Fibroblast of skin of right biceps (primary cell): ENCODE results near the gene TNC.
A peak's percentile ranks its signal among the peaks of the same experiment; 100 is the strongest.

Source experiments
- DNase-seq: peaks from one replicate; pipeline ENCODE4 v3.0.0-alpha.2; 2013

The TNC gene

DNA sequence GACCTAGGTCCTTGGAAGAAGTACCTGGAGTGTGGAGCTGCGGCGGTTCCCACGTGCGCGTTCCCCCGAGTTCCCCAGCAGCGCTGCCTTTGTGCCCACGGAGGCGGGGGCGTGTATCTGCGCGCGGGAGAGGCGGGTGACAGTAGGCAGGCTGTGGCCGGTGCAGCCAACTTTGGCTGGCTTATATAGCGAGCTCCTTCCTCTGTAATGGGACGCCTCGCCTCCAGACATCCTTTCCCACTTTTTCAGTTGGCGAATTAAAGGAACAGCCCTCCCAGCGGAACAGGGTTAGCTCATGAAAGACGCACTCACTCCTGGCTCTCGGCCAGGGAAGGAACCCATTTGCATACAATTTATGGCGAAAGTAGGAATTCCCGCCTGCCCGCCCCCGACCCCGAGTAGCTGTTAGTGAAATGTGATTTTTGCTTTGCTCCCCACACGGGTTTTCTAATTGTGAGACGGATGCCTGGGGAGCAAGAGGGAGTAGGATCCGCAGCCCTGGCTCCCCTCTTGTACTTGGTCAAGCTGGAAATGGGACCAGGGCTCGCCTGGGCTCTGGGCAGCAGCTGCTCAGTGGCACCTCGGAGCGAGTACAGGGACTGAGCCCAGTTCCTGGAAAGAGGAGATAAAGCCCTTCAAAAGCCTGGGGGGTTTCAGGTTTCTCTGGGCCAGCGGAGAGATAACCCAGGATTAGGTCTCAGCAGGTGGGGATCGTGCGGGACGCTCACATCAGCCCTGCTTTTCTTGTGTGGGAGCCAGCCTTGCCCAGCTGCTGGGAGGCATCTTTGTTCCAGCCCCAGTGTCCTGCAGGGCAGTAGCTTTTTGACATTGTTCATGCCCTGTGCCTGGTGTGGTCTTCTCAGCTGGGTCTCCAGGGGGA is at the start of gene TNC:
TNC (minus strand) TSS at position 159 of the 880 bp plus-strand sequence. CDS start 27,139 bp downstream, outside the sequence.
- peak; percentile 98 for DNase-seq

DNA sequence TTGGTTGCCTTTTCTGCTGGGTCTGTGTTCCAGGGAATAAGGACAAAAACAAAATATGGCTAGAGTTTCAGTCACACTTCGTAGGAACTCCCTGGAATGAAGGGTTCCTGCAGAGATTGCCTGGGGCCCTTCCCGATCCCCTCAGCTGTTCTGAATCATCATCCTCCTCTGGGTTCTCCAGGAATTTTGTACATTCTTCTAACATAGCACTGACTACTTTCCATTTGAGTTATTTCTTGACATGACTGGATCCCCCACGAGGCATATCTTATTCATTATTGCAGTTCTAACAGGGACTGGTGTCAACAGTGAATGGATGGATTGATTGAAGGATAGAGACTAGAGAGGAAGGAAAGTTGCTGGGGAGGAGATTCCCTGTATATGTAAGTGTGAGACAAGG is 49.2 kb upstream of the TNC start:
- DNase-seq, result peak; percentile 98

DNA sequence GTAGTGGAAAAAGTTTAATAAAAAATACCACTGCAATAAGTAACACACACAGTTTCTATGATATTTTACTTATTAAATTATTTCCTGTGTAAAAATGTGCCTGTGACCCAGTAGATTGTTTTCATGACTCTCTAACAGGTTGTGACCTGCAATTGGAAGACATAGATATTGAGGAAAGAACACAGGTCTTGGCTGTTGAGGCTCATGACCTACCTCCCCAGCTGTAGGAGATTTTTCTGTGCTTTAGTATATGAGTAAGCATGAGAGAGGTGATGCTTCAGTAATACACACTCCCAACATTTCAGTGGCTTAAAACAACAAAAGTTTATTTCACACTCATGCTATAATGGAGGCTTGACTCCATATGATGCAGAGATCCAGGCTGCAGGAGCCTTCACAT is 47.3 kb upstream of the TNC start:
- no peak for DNase-seq

DNA sequence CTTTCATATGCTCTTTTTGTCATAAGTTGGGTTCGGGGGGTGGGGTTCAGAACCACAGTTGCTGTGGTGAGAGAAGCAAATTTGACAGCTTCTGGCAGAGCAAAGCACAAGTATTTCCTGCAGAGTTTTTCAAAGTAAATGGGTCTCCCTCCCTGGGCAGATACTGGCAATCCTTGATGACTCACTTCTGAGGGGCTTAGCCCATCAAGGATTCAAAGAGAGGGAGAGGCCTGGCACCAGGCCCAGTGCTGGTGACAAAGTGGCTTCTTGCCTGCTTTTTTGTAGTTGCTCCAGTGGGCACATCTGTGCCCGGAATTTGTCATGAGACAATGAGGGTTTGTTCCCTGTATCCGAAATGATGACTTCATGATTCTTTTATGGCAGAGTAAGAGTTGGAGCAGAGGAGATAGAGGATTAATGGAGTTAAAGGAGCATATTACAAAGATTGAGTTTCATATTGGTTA is 46.6 kb upstream of the TNC start:
- peak; percentile 84 for DNase-seq

DNA sequence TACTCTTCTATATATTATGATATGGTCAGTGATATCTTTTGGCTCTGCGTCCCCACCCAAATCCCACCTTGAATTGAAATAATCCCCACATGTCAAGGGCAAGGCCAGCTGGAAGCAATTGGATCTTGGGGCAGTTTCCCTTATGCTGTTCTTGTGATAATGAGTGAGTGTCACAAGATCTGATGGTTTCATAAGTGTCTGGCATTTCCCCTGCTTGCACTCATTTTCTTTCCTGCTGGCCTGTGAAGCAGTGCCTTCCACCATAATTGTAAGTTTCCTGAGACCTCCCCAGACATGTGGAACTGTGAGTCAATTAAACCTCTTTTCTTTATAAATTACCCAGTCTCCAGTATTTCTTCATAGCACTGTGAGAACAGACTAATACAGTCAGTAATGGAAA is 45.0 kb upstream of the TNC start:
- no peak for DNase-seq

DNA sequence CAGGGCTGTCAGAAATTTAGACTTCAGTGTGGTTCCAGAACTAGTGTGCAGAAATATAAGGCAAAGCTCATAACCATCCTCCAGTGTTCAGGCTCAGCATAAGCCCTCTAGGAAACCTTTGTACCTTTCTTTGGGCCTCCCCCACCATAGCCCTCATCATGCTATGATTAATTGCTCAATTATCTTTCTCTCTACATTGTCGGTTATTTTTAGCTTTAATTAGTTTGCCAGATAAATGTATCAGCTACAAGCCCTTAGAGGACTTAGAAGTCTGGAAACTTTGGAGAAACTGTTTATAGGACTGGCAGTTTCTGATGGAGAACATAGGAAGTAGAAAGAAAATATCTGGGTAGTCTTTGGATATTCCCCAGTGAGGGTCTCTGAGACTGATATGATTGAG is 43.5 kb upstream of the TNC start:
- no peak for DNase-seq

DNA sequence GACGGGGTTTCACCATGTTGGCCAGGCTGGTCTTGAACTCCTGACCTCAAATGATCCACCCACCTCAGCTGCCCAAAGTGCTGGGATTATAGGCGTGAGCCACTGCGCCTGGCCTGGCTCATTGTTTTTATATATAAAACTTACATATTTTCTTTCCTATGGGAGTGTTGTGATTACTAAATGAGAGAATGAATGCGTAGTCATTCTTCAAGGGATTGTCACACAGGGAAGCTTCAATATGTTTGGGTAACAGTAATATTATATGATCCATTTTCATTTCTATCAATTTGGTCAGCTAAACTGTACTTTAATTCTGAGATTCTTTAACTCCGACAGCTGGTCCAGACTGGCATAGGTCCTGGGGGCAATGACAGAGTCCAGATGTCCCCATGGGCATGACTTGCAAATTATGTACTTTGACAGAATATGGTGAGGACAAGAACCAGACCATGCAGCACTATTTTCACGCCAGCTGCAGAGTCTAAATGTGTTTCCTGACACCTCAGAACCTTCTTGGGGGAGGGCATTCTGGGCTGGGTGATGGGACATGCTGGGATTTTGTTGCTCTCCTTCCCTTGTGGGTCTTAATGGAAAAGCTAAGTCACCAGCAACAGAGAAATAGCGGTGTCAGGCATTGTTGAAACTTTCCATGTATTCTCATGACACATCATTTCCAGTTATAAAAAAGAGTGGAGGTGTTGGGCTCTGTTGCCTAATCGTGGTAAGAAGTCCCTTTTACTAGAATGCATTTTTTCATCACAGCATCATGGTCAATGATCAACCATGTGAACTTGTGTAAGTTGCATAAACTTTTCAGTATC is 40.9 kb upstream of the TNC start:
- peak; percentile 88 for DNase-seq

DNA sequence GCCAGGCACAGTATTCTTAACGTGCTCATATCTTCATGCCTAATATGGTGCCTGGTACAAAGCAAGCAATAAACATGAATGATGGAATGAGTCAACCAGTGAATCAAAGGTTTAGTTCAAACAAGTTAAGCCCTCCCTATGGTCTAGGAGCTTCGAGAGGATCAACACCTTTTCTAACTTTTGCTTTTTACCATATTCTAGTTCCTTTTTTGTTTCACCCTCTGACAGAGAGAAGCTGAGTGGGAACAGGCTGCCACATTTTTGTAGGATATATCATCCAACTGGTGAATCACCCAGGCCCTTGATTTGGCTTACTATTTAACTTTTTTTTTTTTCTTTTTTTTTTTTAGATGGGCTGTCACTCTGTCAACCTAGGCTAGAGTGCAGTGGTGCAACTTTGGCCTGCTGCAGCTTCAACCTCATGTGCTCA is 39.3 kb upstream of the TNC start:
- DNase-seq, result peak; percentile 95

DNA sequence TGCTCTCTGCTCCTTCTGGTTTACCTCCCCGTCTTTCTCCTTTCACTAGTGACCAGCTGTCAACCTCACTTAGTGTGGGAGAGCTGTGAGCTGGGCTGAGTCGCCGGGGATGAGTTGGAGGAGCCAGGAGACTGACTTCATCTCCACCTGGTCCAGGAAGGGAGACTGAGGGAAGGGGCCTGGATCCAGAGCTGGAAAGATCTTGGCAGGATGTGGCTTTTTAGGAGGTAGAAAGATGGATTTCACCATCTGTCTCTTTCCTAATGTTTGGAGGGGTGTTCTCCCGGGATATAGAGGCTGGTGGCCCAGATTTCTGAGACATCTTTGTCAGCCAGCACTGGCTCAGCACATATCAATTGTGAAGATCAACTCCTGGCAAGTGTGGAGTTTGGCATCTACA is 37.1 kb upstream of the TNC start:
- no peak for DNase-seq

DNA sequence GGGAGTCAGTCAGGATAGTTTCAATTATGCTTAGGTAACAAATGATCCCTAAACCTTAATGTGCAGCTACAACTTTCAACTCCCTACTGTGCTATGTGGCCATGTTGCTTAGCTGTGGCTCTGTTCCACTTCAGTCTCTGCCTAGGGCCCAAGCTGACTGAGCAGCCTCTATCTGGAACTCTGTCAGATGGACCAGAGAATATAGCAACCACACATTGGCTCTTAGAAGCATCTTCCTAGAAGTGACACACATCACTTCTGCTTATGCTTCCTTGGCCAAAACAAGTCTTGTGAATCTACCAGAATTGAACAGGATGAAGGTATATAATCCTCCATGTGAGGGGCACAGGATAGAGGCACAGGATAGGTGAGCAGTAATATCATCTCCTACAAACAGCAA is 36.7 kb upstream of the TNC start:
- DNase-seq, result no peak

DNA sequence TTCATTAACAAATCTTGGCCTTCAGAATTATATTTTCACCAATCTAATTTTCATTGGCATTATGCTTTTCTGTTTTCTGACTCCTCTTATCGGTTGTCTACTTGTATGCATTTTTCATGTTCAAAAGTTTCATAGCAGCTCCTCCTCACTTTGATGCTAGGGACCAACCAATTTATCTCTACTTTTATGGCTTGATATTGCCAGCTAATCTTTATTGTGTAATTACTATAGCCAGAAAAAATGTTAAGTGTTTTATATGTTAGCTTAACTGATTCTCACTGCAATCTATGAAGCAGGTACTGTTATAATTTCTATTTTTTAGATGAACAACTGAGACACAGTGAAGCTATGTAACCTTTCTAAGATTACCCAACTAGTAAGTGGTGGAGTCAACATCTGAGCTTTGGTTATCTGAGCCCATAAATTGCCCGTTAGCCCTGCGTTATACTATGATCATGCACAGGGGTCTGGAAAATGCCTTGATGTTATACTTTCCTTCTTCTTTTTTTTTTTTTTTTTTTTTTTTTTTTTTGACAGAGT is 34.4 kb upstream of the TNC start:
- no peak for DNase-seq

DNA sequence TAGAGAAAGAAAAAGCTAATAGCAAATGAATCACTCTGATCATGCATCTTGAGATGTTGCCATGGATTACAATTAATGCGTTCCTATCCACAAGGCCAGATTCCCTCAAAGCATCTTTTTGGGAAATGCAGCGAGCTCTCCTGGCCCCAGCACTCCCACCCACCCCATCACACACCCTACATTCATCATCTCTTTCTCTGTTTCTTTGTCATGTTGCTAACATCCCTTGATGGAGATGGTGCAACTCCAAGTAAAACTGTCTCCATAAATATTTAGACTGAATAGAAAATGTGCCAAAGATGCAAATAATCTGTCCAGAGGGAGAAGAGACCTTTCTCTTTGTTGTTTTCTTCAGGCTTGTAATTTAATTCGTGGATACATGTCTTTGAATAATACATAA is 30.8 kb upstream of the TNC start:
- no peak for DNase-seq

DNA sequence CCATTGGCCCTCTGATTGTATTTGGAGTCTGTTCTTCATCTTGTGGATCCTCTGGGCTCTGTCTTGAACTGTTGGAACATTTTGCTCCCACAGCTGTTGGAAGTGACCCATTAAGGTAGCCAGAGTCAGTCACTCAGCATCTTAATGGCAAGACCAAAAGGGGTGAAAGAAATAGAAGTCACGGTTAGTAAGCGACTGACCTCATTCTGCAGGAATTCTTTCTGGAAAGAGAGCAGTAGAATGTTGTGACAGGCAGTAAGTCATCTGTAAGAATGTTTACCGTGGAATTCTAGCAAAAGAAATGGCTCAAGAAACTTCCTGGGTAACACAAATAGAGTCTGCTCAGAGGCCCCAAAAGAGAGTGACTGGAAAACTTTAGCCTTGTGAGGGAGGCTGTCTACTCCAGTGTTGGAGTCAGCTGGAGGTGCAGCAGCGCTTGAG is 28.6 kb upstream of the TNC start:
- peak; percentile 97 for DNase-seq

DNA sequence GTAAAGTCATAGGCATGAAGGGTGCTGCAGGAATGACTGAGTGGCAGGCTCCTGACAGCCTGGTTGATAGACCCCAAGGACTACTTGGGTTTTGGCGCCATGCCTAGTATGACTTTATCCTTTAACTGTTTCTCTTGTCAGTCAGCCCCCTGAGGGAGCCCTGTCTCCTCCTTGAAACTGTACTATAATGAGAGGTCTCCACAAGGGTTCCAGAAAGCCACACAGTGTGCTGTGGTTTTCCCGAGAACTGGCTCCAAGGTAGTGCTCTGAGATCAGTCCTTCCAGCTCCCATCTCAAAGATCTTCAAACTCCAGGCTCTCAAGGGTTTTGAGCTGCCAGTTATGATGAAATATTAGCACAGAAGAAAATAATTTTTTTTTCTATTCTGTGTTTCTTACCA is 26.7 kb upstream of the TNC start:
- DNase-seq, result peak; percentile 92

DNA sequence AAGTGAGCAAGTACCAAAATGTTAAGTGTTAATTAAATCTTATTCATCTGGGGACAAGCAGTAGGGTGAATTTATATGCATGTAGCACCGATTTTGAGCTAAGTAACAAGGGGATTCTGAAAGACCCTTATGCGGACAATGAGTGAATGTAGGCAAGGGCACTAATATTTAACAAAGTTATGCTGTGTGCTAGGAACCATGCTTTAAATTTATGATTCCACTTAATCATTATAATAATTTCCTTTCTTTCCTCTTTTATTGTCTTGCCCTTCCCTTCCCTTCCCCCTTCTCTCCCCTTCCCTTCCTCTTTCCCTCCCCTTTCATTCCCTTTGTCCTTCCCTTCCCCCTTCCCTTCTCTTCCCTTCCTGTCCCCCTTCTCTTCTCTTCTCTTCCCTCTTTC is 25.7 kb upstream of the TNC start:
- DNase-seq, result no peak

DNA sequence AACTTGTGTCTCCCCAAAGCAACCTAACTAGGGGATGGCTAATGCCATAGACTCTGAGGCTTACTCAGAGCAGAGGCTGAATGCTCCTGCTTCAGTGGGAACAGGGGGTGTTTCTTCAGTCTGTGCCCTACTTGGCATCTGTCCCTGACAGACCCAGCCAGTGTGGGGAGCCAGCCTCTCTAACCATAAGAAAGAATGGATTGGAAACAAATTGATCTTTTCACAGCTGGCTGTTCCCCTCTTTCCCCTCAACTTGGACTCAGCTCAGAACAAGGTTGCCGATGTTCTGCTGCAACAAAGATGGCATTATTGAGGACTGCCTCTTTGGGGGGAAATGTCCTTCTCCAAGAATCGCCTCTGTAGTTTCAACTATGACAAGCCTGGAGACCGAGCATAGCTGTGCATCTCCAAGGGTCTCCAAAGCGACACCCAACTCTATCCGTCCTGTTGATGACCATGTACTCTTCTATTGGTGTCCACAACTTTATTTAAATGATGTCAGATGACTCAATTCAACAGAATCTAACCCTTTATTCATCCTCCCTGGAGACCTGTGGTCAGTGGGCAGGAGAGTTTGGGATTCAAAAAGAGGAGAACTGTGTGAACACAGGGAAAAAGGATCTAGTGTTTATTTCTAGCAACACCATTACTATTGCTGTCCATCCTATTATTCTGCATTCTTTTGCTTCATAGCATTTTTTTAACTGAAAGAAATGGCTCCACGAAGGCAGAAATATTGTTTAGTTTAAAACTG is 24.7 kb upstream of the TNC start:
- DNase-seq, result peak; percentile 85

DNA sequence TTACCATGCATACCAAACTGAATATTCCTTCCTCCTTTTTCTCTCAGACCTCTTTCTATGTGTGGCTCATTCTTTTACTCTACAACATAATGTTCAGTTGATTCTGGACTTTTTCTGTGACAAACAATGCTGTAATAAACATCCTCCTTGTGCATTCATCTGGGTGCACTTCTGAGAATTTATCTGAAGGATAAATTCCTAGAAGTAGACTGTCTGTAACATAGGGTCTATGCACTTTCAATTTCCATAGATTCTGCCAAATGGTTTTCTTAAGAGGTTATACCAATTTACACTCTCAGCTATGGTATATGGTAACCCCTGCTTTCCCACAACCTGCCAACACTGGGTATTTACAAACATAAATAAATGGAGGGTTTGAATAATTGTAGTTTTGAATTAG is 24.1 kb upstream of the TNC start:
- DNase-seq, result no peak

DNA sequence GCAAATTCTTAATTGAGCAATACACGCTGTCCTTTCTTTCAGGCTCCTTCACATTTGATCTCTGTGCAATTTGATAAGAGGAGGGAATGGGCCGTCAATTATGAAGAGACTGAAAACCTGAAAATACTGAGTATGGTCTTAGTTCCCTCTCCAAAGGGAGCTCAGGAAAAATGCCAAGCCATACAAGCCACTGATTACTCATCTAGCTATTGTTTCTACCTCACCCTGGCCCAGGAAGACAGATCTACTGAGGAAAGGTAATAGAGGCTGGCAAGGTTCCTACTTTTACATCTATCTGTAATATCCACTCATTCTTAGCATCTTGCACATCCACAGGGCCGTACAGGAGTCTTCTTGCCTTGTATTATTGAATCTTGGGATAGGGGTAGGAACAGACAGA is 23.7 kb upstream of the TNC start:
- no peak for DNase-seq

DNA sequence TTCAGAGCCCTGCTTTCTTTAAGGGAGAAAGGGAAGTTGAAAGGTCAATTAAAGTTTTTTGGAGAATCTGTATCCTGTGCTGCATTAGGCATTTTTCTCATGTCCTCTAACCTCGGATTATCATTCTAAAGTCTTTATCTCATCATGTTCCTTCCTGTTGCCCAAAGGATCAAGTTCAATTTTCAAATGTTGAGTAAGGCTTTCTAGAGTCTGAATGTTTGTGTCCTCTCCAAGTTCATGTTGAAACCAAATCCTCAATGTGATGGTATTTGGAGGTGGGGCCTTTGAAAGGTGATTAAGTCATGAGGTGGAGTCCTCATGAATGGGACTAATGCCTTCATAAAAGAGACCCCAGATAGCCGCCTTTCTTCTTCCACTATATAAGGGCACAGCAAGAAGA is 20.2 kb upstream of the TNC start:
- DNase-seq, result peak; percentile 38

DNA sequence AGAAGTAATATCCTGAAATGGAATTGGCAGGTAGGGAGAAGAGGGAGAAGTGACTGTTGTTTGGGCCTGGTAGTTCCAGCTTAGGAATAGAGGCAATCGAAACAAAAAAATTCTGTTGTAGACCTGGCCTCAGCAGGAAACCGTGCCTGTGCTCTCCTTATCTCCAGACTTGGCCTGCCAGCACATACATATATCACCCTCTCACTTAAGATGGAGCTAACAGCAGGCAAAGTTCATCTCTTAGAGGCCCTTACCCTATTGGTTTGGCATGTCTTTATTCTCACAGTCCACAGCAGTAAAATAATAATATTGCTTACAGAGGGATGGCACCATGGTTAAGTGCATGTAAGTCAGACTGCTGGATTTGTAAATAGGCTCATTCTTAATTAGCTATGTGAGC is 19.6 kb upstream of the TNC start:
- DNase-seq, result no peak

DNA sequence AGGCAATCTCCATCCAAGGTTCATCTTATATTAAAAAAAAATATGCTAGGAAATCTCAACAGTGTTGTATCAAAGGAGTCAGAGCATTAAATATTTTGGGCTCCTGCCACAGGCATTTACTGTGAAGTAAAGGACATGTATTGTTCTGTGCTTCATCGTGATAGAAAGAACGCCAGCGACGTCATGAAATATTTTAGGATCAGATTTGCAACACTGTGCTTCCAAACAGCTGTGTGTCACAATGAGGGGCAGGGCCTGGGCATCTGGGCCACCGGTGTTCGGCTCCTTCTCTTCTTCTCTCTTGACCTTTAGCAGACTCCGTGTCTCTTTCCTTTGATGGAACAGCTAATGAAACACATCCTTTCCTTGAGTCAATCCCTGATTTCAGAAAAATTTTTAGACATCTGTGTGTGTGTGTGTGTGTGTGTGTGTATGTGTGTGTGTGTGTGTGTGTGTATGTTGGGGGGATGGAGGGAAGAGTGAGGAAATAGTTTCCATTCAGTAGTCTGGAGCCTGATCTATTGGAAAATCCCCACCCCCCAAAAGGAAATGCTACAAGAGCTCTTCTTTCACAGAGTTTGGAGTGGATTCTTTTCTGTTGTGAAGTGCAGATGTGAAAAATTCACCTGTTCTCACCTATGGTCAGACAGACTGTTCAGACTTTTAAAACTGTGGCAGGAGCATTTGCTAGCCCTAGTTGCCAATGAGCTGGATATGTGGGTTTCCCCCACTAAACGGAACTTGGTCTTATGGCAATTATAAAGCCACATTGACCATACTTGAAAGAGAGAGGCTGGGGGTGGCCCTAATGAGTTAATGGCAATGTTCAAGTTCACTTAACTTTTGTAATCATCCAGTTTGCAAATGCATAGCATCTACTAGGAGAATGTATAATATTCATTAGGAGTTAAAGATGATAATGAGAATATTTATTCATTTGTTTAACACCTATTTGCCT is 18.1 kb upstream of the TNC start:
- DNase-seq, result peak; percentile 89

DNA sequence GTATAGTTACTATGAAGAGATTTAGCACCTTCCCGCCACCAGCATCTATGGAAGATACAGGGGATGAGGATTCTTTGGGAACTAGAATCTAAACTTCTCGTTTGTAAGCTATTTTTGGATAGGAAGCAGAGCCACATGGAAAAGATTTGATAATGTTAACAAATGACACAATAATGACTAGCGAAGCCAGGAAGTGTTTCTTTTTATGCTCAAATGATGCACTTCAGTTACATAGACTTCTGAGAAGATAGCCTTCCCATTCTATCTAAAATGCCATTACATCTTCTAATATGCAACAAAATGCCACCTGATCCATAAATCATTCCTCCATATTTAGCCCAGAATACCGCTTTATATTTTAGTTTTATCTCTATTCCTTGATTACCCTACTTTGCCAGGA is 17.0 kb upstream of the TNC start:
- peak; percentile 66 for DNase-seq
